Naive thymus-derived CD4-positive, alpha-beta T cell (primary cell): ENCODE data around the gene DAAM2. TPM values are rescaled to one million over a fixed set of nuclear protein-coding genes. Genes with fewer than 3 reads are reported as not detected.

Experiments used
- ATAC-seq: fragments of 150-1000 bp; cut with Tn5 transposase; 2 replicates; pipeline ENCODE4 v1.10.0; 2021; ENCODE audit warnings: mild to moderate bottlenecking, moderate library complexity
- CTCF ChIA-PET: fragments of 350-600 bp; sonication (Branson Sonifier 250); formaldehyde crosslinking; loops from one replicate; lab custom pipeline; 2021; ENCODE audit warnings: antibody characterized with exemption; lab: Charles Lee
- POLR2A ChIA-PET: fragments of 350-600 bp; sonication (Branson Sonifier 250); formaldehyde crosslinking; loops from one replicate; lab custom pipeline; 2021; ENCODE audit warnings: antibody characterized with exemption, inconsistent platforms; lab: Charles Lee
- DNase-seq, 9 donors: peaks; one replicate each; pipeline versions ENCODE4 v3.0.0 to v3.0.0-alpha.2; 2020 to 2022; ENCODE audit warnings: mixed read lengths in 1 of 9
- H3K27ac ChIP-seq: one replicate; pipeline ENCODE4 v1.7.0; 2013; ENCODE audit warnings: mild to moderate bottlenecking, low read depth, low read length, moderate library complexity
- H3K27me3 ChIP-seq, 2 donors: one replicate each; pipeline ENCODE4 v1.7.0; 2013; ENCODE audit warnings: low read length in 2 of 2, mild to moderate bottlenecking in 2 of 2, moderate library complexity in 2 of 2; ENCODE audit not compliant: control insufficient read depth in 2 of 2, insufficient read depth in 2 of 2
- H3K36me3 ChIP-seq, 3 experiments: 1 replicate in 2 of 3; 2 replicates in 1 of 3; pipeline ENCODE4 v1.7.0; 2013; ENCODE audit warnings: low read length in 3 of 3, mild to moderate bottlenecking in 3 of 3, moderate library complexity in 1 of 3; ENCODE audit not compliant: insufficient read depth in 3 of 3, control insufficient read depth in 2 of 3
- H3K4me1 ChIP-seq, 2 donors: one replicate each; pipeline ENCODE4 v1.7.0; 2013; ENCODE audit warnings: low read length in 2 of 2, mild to moderate bottlenecking in 2 of 2, moderate library complexity in 1 of 2; ENCODE audit not compliant: control insufficient read depth in 2 of 2, insufficient read depth in 2 of 2
- H3K4me3 ChIP-seq: 2 replicates; pipeline ENCODE4 v1.7.0; 2013; ENCODE audit warnings: mild to moderate bottlenecking, low read length
- H3K9me3 ChIP-seq, 3 experiments: 1 replicate in 2 of 3; 2 replicates in 1 of 3; pipeline ENCODE4 v1.7.0; 2013; ENCODE audit warnings: low read length in 3 of 3; ENCODE audit not compliant: control insufficient read depth in 2 of 3
- H3K27ac Mint-ChIP-seq, 9 donors: one replicate each; pipeline ENCODE4 v1.8.0; 2020 to 2022; ENCODE audit warnings: mixed read lengths in 9 of 9, mild to moderate bottlenecking in 8 of 9, moderate library complexity in 5 of 9, inconsistent platforms in 2 of 9
- H3K27me3 Mint-ChIP-seq, 5 donors: one replicate each; pipeline ENCODE4 v1.8.0; 2021 to 2022; ENCODE audit warnings: mixed read lengths in 5 of 5, mild to moderate bottlenecking in 1 of 5
- H3K36me3 Mint-ChIP-seq, 5 donors: one replicate each; pipeline ENCODE4 v1.8.0; 2020 to 2022; ENCODE audit warnings: mixed read lengths in 5 of 5, mild to moderate bottlenecking in 3 of 5, inconsistent platforms in 1 of 5
- H3K4me1 Mint-ChIP-seq, 7 donors: one replicate each; pipeline ENCODE4 v1.8.0; 2020 to 2022; ENCODE audit warnings: mixed read lengths in 7 of 7, mild to moderate bottlenecking in 3 of 7, inconsistent platforms in 1 of 7
- H3K4me3 Mint-ChIP-seq, 10 donors: one replicate each; pipeline ENCODE4 v1.8.0; 2020 to 2022; ENCODE audit warnings: mild to moderate bottlenecking in 10 of 10, mixed read lengths in 10 of 10, moderate library complexity in 6 of 10, inconsistent platforms in 2 of 10
- H3K9me3 Mint-ChIP-seq, 11 donors: one replicate each; pipeline ENCODE4 v1.8.0; 2020 to 2022; ENCODE audit warnings: mixed read lengths in 11 of 11, mild to moderate bottlenecking in 4 of 11, inconsistent platforms in 1 of 11, moderate library complexity in 1 of 11
- intact Hi-C, 2 donors: fragments of 100-400 bp; cut with micrococcal nuclease; formaldehyde crosslinking; loops; one replicate each; pipeline ENCODE4 v1.15.1; 2023
- polyA plus RNA-seq, 2 donors: library from polyadenylated mRNA; unstranded; fragments of 300-500 nt; fragmentation: Illumina TruSeq; gene quantifications; one replicate each; pipeline ENCODE4 v1.2.3, GENCODE V29; 2021
- total RNA-seq, 6 experiments: library from RNA in 5 of 6; stranded (reverse) in 5 of 6; gene quantifications; 1 replicate in 5 of 6; 2 replicates in 1 of 6; pipeline ENCODE4 v1.2.3 and lab custom pipeline; 2021 to 2026

Gene DAAM2
- total and polyA plus RNA-seq, 7 experiments from 2014 or later: not detected

DNA sequence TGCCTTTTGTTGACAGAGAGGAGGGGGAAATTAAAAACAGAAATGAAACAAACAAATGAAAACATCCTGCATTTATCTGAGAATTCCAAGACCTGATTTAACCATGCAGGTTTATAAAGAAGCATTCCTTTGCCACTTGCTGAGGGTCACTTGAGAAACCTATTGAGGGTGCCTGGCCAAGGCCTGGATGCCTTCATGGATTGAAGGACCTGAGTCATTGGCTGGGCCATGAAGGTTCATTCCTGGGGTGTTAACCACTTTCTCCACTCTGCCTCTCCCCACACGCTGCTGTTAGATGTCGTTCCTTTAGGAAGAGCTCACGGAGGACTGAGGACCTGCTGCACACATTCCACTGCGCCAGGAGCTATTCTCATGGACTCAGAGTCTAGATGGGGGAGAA lies 49.7 kb downstream of the DAAM2 start:
- Mint-ChIP-seq H3K27me3 (peaks cover 2 to 35% (median 26%) of the 10 kb centered on the region in 5 donors), H3K4me3 (no peak overlapping the region), H3K27ac (no peak overlapping the region), H3K36me3 (no peaks in the 10 kb centered on the region), H3K4me1 (peaks cover 0 to 5% (median 0%) of the 10 kb centered on the region in 7 donors), H3K9me3 (no peaks in the 10 kb centered on the region)
- Histone ChIP-seq H3K27ac (no peak overlapping the region), H3K9me3 (no peaks in the 10 kb centered on the region), H3K36me3 (no peaks in the 10 kb centered on the region), H3K4me3 (no peak overlapping the region), H3K27me3 (no peaks in the 10 kb centered on the region), H3K4me1 (no peaks in the 10 kb centered on the region)
- DNase-seq: no peak
- intact Hi-C loops: no loop called here
- ATAC-seq: no peak
- CTCF ChIA-PET: no interaction called here
- POLR2A ChIA-PET: no interaction called here

DNA sequence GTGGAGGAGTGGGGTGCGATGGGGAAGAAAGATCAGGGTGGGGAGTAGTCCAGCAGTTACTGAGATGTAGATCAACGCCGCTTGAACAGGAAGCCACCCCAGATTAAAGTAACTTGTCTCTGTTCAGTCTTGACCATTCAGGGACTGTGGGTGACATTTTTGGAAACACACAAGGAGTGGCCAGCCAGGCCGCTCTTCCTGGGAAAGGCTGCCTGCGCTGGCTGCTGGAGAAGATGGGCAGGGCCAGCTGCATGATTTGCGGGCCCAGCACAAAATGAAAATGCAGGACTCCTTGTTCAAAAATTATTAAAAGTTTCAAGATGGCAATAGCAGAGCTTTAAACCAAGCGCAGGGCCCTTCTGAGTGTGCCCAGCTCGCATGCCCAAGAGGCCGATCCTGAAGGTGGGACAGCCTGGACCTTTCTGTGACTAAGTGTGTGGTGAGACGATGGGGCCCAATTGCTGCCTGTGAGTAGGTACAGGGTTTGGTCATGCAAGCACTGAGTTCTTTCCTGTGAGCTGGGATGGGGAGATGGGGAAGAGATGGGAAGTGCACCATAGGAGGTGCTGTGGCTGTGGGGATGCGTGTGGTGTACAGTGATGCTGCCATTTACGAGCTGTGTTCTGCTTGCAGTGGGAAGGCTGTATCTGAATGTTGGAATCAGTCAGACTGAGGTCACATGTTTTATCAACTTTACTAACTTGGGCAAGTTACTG lies 51.3 kb downstream of the DAAM2 start:
- no peaks in the 10 kb centered on the region for H3K36me3 ChIP-seq
- no peak overlapping the region for H3K27ac ChIP-seq
- H3K4me3 ChIP-seq: no peak overlapping the region
- ATAC-seq (no peak), DNase-seq (no peak)
- H3K9me3 ChIP-seq: no peaks in the 10 kb centered on the region
- H3K4me1 Mint-ChIP-seq: peaks cover 0 to 5% (median 0%) of the 10 kb centered on the region in 7 donors
- no peak overlapping the region for H3K27ac Mint-ChIP-seq
- H3K4me1 ChIP-seq: no peaks in the 10 kb centered on the region
- no peaks in the 10 kb centered on the region for H3K27me3 ChIP-seq
- POLR2A ChIA-PET: no interaction called here
- CTCF ChIA-PET: no interaction called here
- no peaks in the 10 kb centered on the region for H3K36me3 Mint-ChIP-seq
- H3K9me3 Mint-ChIP-seq: no peaks in the 10 kb centered on the region
- intact Hi-C loops: no loop called here
- H3K4me3 Mint-ChIP-seq: no peak overlapping the region
- H3K27me3 Mint-ChIP-seq: peaks cover 2 to 31% (median 14%) of the 10 kb centered on the region in 5 donors

DNA sequence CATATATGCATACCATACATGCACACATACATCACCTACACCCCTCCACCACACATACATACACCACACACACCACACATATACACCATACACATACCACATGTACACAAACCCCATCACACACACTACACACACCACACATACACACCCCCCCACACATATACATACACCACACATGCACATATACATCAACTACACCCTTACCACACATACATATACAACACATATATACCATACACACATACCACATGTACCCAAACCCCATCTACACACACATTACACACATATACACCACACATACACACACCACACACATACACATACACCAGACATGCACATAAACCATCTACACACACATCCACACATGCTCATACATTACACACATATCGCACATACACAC lies 52.7 kb downstream of the DAAM2 start:
- Histone ChIP-seq H3K4me1 (no peaks in the 10 kb centered on the region), H3K27ac (no peak overlapping the region), H3K4me3 (no peak overlapping the region), H3K9me3 (no peaks in the 10 kb centered on the region), H3K36me3 (no peaks in the 10 kb centered on the region), H3K27me3 (no peaks in the 10 kb centered on the region)
- DNase-seq (no peak), ATAC-seq (no peak)
- ChIA-PET CTCF (no interaction called here), POLR2A (no interaction called here)
- intact Hi-C loops: no loop called here
- H3K27me3 Mint-ChIP-seq: peaks cover 0 to 22% (median 6%) of the 10 kb centered on the region in 5 donors
- no peaks in the 10 kb centered on the region for H3K9me3 Mint-ChIP-seq
- H3K4me1 Mint-ChIP-seq: peaks cover 0 to 5% (median 0%) of the 10 kb centered on the region in 7 donors
- no peak overlapping the region for H3K4me3 Mint-ChIP-seq
- no peaks in the 10 kb centered on the region for H3K36me3 Mint-ChIP-seq
- H3K27ac Mint-ChIP-seq: no peak overlapping the region

DNA sequence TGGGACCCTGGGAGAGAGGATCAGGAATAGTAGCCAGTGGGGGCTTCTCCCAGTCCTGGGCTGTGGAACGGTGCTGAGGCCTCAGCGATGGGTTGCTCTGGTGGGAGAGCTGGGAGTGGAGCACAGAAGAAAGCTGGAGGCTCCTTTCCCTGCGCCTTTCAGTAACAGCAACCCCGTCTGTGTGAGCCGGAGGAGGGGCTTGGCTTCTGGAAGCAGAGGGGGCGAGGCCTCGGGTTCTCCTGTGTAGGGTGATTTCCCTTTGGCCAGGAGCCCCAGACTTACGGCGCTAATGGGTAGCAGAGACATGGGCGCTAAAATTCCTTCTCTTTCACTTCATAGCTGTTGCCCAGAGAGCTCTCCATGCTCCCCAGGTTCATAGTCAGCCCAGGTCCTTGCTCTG lies 55.0 kb downstream of the DAAM2 start:
- H3K27me3 ChIP-seq: no peaks in the 10 kb centered on the region
- H3K27ac ChIP-seq: no peak overlapping the region
- intact Hi-C loops: no loop called here
- Mint-ChIP-seq H3K27ac (no peak overlapping the region), H3K9me3 (no peaks in the 10 kb centered on the region), H3K4me3 (no peak overlapping the region), H3K27me3 (peaks cover 2 to 18% (median 9%) of the 10 kb centered on the region in 5 donors), H3K4me1 (peaks cover 0 to 2% (median 0%) of the 10 kb centered on the region in 7 donors), H3K36me3 (no peaks in the 10 kb centered on the region)
- no peaks in the 10 kb centered on the region for H3K36me3 ChIP-seq
- no peaks in the 10 kb centered on the region for H3K4me1 ChIP-seq
- no peak for ATAC-seq
- no peak for DNase-seq
- ChIA-PET CTCF (no interaction called here), POLR2A (no interaction called here)
- no peak overlapping the region for H3K4me3 ChIP-seq
- H3K9me3 ChIP-seq: no peaks in the 10 kb centered on the region

DNA sequence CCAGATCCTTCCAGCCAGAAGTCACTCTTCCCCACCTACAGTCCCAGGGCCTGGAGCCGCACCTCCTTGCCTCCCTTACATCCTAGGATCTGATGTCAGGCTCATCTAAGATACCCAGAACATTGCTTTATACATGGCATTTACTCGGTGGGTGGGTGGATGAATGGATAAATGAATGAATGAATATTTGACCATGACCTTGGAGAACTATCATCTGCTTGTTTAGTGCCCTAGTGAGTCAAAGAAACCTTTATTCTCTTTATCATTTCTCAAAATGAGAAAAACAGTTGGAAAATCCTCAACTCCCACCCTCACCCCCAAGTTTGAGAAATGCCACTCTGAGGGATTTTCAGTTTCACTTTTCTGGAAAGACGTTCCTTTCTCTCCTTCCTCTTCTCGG lies 56.0 kb downstream of the DAAM2 start:
- Mint-ChIP-seq H3K27ac (no peak overlapping the region), H3K4me3 (no peak overlapping the region), H3K4me1 (peaks cover 0 to 2% (median 0%) of the 10 kb centered on the region in 7 donors), H3K27me3 (peaks cover 2 to 25% (median 9%) of the 10 kb centered on the region in 5 donors), H3K9me3 (no peaks in the 10 kb centered on the region), H3K36me3 (no peaks in the 10 kb centered on the region)
- H3K27ac ChIP-seq: no peak overlapping the region
- H3K36me3 ChIP-seq: no peaks in the 10 kb centered on the region
- H3K4me3 ChIP-seq: no peak overlapping the region
- no peaks in the 10 kb centered on the region for H3K27me3 ChIP-seq
- ChIA-PET POLR2A (no interaction called here), CTCF (no interaction called here)
- intact Hi-C loops: no loop called here
- H3K4me1 ChIP-seq: no peaks in the 10 kb centered on the region
- ATAC-seq (no peak), DNase-seq (no peak)
- no peaks in the 10 kb centered on the region for H3K9me3 ChIP-seq

DNA sequence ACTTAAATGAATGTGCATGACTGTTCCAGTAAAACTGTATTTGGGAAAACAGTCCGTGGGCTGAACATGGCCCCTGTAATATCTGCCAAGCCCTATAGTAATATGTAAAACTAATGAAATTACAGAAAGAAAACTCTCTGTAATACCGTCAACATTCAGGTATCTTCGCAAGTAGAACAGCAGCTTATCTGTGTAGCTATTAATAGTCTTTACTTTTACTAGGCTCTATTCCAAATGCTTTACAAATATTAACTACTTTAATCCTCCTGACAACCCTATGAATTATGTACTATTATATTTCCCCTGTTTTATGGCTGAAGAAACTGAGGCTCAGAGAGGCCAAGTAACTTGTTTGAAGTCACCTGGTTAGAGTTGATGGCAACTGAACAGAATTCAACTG lies 57.1 kb downstream of the DAAM2 start:
- Mint-ChIP-seq H3K27ac (no peak overlapping the region), H3K4me1 (peaks cover 0 to 2% (median 0%) of the 10 kb centered on the region in 7 donors), H3K36me3 (no peaks in the 10 kb centered on the region), H3K27me3 (peaks cover 2 to 30% (median 10%) of the 10 kb centered on the region in 5 donors), H3K9me3 (no peaks in the 10 kb centered on the region), H3K4me3 (no peak overlapping the region)
- DNase-seq: no peak
- H3K4me1 ChIP-seq: no peaks in the 10 kb centered on the region
- ATAC-seq: no peak
- no peak overlapping the region for H3K4me3 ChIP-seq
- H3K27ac ChIP-seq: no peak overlapping the region
- ChIA-PET CTCF (no interaction called here), POLR2A (no interaction called here)
- H3K27me3 ChIP-seq: no peaks in the 10 kb centered on the region
- H3K36me3 ChIP-seq: no peaks in the 10 kb centered on the region
- H3K9me3 ChIP-seq: no peaks in the 10 kb centered on the region
- intact Hi-C loops: no loop called here

DNA sequence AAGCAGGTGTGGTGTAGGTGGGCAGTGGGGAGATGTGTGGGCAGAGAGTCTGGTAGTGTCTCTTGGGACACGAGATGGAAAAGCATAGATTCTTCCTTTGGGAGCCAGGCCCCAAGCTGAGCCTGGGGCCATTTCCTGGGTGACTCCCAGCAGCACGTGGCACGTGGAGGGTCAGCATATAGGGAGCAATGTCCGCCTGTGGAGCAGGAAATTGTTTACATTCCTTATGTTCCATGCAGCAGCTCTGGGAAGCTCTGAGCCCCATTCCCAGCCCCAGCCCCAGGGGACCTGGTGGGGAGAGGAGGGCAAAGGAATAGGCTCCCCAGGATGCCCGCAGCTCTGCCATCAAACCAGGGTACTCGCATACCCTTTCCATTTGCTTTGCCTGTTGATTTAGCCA lies 57.6 kb downstream of the DAAM2 start:
- no peaks in the 10 kb centered on the region for H3K36me3 Mint-ChIP-seq
- H3K27ac Mint-ChIP-seq: no peak overlapping the region
- no peak overlapping the region for H3K4me3 ChIP-seq
- ChIA-PET POLR2A (no interaction called here), CTCF (no interaction called here)
- no peaks in the 10 kb centered on the region for H3K9me3 ChIP-seq
- no peak for ATAC-seq
- H3K27me3 ChIP-seq: no peaks in the 10 kb centered on the region
- H3K36me3 ChIP-seq: no peaks in the 10 kb centered on the region
- intact Hi-C loops: no loop called here
- H3K4me1 ChIP-seq: no peaks in the 10 kb centered on the region
- peaks cover 0 to 2% (median 0%) of the 10 kb centered on the region in 7 donors for H3K4me1 Mint-ChIP-seq
- peaks cover 2 to 30% (median 14%) of the 10 kb centered on the region in 5 donors for H3K27me3 Mint-ChIP-seq
- no peak overlapping the region for H3K27ac ChIP-seq
- no peak overlapping the region for H3K4me3 Mint-ChIP-seq
- no peaks in the 10 kb centered on the region for H3K9me3 Mint-ChIP-seq
- no peak for DNase-seq
